ENCODE results near the gene IL2RG. TPM values are rescaled to one million over a fixed set of nuclear protein-coding genes. Genes with fewer than 3 reads are reported as not detected.

Gene IL2RG
- polyA plus RNA-seq, 1 donor (not counting 4 experiments of a cell fraction or from before 2014, with no cell fraction given): 0.12 TPM

DNA sequence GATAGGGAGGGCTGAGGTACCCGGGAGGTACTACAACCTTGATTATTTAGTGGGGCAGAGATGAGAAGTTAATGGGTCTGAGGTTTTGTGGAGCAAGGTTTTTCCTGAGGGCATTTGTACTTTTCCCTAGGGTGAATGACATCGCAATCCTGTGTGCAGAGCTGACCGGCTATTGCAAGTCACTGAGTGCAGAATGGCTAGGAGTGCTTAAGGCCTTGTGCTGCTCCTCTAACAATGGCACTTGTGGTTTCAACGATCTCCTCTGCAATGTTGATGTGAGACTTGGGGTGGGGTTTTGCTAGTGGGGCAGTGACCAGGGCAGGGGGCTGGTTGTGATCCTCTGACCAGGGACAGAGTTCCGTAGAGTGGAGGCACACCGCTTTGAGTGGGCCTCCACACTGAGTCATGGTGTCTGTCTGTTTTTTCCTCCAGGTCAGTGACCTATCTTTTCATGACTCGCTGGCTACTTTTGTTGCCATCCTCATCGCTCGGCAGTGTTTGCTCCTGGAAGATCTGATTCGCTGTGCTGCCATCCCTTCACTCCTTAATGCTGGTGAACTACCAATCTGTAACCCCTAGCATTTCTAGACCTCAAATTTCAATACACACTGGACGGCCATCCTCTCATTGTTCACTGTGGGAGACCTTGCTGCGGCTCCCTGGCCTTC, 16.9 kb upstream of the IL2RG start:
- no peaks in the 10 kb centered on the region for H3K27me3 ChIP-seq (ENCODE audit: control insufficient read depth, extremely low read depth, insufficient read depth, low read length)
- no peak overlapping the region for H3K27ac ChIP-seq (ENCODE audit: control insufficient read depth, insufficient read depth, low read length)
- TF ChIP-seq, protein P1, sequence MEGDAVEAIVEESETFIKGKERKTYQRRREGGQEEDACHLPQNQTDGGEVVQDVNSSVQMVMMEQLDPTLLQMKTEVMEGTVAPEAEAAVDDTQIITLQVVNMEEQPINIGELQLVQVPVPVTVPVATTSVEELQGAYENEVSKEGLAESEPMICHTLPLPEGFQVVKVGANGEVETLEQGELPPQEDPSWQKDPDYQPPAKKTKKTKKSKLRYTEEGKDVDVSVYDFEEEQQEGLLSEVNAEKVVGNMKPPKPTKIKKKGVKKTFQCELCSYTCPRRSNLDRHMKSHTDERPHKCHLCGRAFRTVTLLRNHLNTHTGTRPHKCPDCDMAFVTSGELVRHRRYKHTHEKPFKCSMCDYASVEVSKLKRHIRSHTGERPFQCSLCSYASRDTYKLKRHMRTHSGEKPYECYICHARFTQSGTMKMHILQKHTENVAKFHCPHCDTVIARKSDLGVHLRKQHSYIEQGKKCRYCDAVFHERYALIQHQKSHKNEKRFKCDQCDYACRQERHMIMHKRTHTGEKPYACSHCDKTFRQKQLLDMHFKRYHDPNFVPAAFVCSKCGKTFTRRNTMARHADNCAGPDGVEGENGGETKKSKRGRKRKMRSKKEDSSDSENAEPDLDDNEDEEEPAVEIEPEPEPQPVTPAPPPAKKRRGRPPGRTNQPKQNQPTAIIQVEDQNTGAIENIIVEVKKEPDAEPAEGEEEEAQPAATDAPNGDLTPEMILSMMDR (optimal IDR thresholded peaks at IDR 0.05 in 1 of 3, IDR thresholded peaks at IDR 0.05 in 1 of 3, conservative IDR thresholded peaks at IDR 0.05 in 1 of 3; ENCODE audit: extremely low read depth in 1 of 3, insufficient read depth in 2 of 3, low read length in 3 of 3): no peak
- TF ChIP-seq EZH2 (IDR thresholded peaks at IDR 0.05; ENCODE audit: low read length): no peak
- H3K4me2 ChIP-seq (ENCODE audit: control insufficient read depth, extremely low read depth, insufficient read depth, low read depth, low read length): no peak overlapping the region
- no peak overlapping the region for H3K9ac ChIP-seq (ENCODE audit: control insufficient read depth, extremely low read depth, insufficient read depth, low read length)
- dilution Hi-C loops (cut with MboI; ENCODE audit: extremely low pct_ligation_motif_present, low sequenced_read_pairs): no loop called here
- H3K4me3 ChIP-seq (ENCODE audit: control insufficient read depth in 2 of 3, extremely low read depth in 1 of 3, insufficient read depth in 2 of 3, low read depth in 1 of 3, low read length in 3 of 3): no peak overlapping the region
- no peaks in the 10 kb centered on the region for H3K79me2 ChIP-seq (ENCODE audit: control insufficient read depth, insufficient read depth, low read length)
- FAIRE-seq (no peak), DNase-seq (ENCODE audit: low read depth, low spot score) (no peak)
- H2AFZ ChIP-seq (ENCODE audit: control insufficient read depth, low read length): no peak overlapping the region
- H3K36me3 ChIP-seq (ENCODE audit: control insufficient read depth in 2 of 2, extremely low read depth in 1 of 2, insufficient read depth in 2 of 2, low read length in 2 of 2): peaks cover 14 to 17% of the 10 kb centered on the region in 2 experiments
- no peaks in the 10 kb centered on the region for H3K9me3 ChIP-seq (ENCODE audit: control insufficient read depth, low read depth, low read length)
- no peaks in the 10 kb centered on the region for H3K4me1 ChIP-seq (ENCODE audit: control insufficient read depth, extremely low read depth, insufficient read depth, low read length)
- no peaks in the 10 kb centered on the region for H3K9me1 ChIP-seq (ENCODE audit: control insufficient read depth, extremely low read depth, insufficient read depth, low read length)
- no peaks in the 10 kb centered on the region for H4K20me1 ChIP-seq (ENCODE audit: control insufficient read depth, extremely low read depth, insufficient read depth, low read length)

DNA sequence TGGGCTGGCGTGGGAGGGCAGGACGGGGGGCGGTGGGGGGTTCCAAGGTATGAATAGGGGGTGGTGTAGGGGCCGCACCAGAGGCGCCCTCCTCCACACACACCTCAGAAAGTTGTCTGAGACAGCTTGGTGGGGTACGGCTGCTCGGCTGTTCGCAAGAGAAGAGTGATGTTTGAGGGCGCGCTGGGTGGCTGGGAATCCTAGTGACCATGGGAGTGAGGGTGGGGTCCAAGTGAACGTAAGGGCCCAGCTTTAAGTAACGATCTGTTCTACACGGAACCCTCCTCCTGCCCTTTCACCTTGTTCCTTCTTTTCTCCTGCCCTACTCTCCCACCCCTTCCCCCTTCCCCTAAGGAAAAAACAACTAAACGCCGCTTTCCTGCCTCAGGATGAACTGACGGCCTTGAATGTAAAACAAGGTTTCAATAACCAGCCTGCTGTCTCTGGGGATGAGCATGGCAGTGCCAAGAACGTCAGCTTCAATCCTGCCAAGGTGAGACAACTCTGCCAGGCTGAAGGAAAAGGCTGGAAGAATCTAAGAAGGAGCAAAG, 7.7 kb upstream of the IL2RG start:
- no peaks in the 10 kb centered on the region for H4K20me1 ChIP-seq (ENCODE audit: control insufficient read depth, extremely low read depth, insufficient read depth, low read length)
- FAIRE-seq (no peak), DNase-seq (ENCODE audit: low read depth, low spot score) (no peak)
- no peaks in the 10 kb centered on the region for H3K9me1 ChIP-seq (ENCODE audit: control insufficient read depth, extremely low read depth, insufficient read depth, low read length)
- dilution Hi-C loops (cut with MboI; ENCODE audit: extremely low pct_ligation_motif_present, low sequenced_read_pairs): no loop called here
- peak overlapping the region; percentile 61 to 71 (median 68) for H3K4me3 ChIP-seq (ENCODE audit: control insufficient read depth in 2 of 3, extremely low read depth in 1 of 3, insufficient read depth in 2 of 3, low read depth in 1 of 3, low read length in 3 of 3)
- peak overlapping the region; percentile 81 for H3K4me2 ChIP-seq (ENCODE audit: control insufficient read depth, extremely low read depth, insufficient read depth, low read depth, low read length)
- H3K4me1 ChIP-seq (ENCODE audit: control insufficient read depth, extremely low read depth, insufficient read depth, low read length): peaks cover 10% of the 10 kb centered on the region
- peak overlapping the region; percentile 63 for H2AFZ ChIP-seq (ENCODE audit: control insufficient read depth, low read length)
- H3K36me3 ChIP-seq (ENCODE audit: control insufficient read depth in 2 of 2, extremely low read depth in 1 of 2, insufficient read depth in 2 of 2, low read length in 2 of 2): peaks cover 6 to 7% of the 10 kb centered on the region in 2 experiments
- TF ChIP-seq EZH2 (IDR thresholded peaks at IDR 0.05; ENCODE audit: low read length): no peak
- TF ChIP-seq, protein P1 (optimal IDR thresholded peaks at IDR 0.05 in 1 of 3, IDR thresholded peaks at IDR 0.05 in 1 of 3, conservative IDR thresholded peaks at IDR 0.05 in 1 of 3; ENCODE audit: extremely low read depth in 1 of 3, insufficient read depth in 2 of 3, low read length in 3 of 3): no peak
- H3K79me2 ChIP-seq (ENCODE audit: control insufficient read depth, insufficient read depth, low read length): no peaks in the 10 kb centered on the region
- peak overlapping the region; percentile 26 for H3K27ac ChIP-seq (ENCODE audit: control insufficient read depth, insufficient read depth, low read length)
- no peaks in the 10 kb centered on the region for H3K9me3 ChIP-seq (ENCODE audit: control insufficient read depth, low read depth, low read length)
- H3K9ac ChIP-seq (ENCODE audit: control insufficient read depth, extremely low read depth, insufficient read depth, low read length): peak overlapping the region; percentile 80
- no peaks in the 10 kb centered on the region for H3K27me3 ChIP-seq (ENCODE audit: control insufficient read depth, extremely low read depth, insufficient read depth, low read length)

All from keratinocyte (primary cell).